H1 (cell line): ENCODE measurements around the gene COLEC12. TPM values are rescaled to one million over a fixed set of nuclear protein-coding genes. Genes with fewer than 3 reads are reported as not detected.

Experiments
- CTCF ChIA-PET: fragments of 300-600 bp; sonication (Branson Sonifier 250); formaldehyde crosslinking; loops from one replicate; lab custom pipeline; 2021; ENCODE audit not compliant: partially characterized antibody; lab: Charles Lee
- POLR2A ChIA-PET: fragments of 300-600 bp; sonication (Branson Sonifier 250); formaldehyde crosslinking; loops from one replicate; lab custom pipeline; 2021; ENCODE audit warnings: inconsistent platforms; ENCODE audit not compliant: partially characterized antibody; lab: Charles Lee
- DNase-seq, 2 experiments: peaks; one replicate each; pipeline versions ENCODE4 v3.0.0 to v3.0.0-alpha.2; 2010 to 2022; ENCODE audit warnings: low spot score in 2 of 2, low read depth in 1 of 2, mixed read lengths in 1 of 2
- FAIRE-seq: peaks from 2 replicates; lab custom pipeline; 2011; peaks lifted over from hg19 to GRCh38; lab: Jason Lieb, UNC
- H2AFZ ChIP-seq: 2 replicates; pipeline ENCODE4 v1.8.1; 2012; ENCODE audit warnings: low read length, inconsistent platforms
- H2AK5ac ChIP-seq: 2 replicates; pipeline ENCODE4 v1.6.1; 2013; ENCODE audit warnings: low read depth, low read length
- H2BK120ac ChIP-seq: replicated peaks from 2 replicates; pipeline ENCODE3; 2013; ENCODE audit warnings: low read depth, low read length, inconsistent platforms
- H2BK12ac ChIP-seq: 2 replicates; pipeline ENCODE4 v1.6.1; 2013; ENCODE audit warnings: low read depth, low read length
- H2BK15ac ChIP-seq: 2 replicates; pipeline ENCODE4 v1.6.1; 2013; ENCODE audit warnings: low read length
- H2BK20ac ChIP-seq: 2 replicates; pipeline ENCODE4 v1.6.1; 2013; ENCODE audit warnings: low read length
- H2BK5ac ChIP-seq: 2 replicates; pipeline ENCODE4 v1.6.1; 2013; ENCODE audit warnings: low read depth, low read length
- H3K14ac ChIP-seq: 2 replicates; pipeline ENCODE4 v1.6.1; 2013; ENCODE audit warnings: inconsistent platforms; ENCODE audit not compliant: insufficient read length
- H3K18ac ChIP-seq: 2 replicates; pipeline ENCODE4 v1.6.1; 2013; ENCODE audit warnings: low read length; ENCODE audit errors: extremely low read depth
- H3K23ac ChIP-seq: 2 replicates; pipeline ENCODE4 v1.6.1; 2013; ENCODE audit warnings: inconsistent platforms; ENCODE audit not compliant: insufficient read length
- H3K23me2 ChIP-seq: 2 replicates; pipeline ENCODE4 v1.6.1; 2013; ENCODE audit warnings: low read depth, low read length
- H3K27ac ChIP-seq: 2 replicates; pipeline ENCODE4 v1.6.1; 2011; ENCODE audit warnings: low read depth, low read length, inconsistent platforms
- H3K27me3 ChIP-seq, 4 experiments: replicated peaks in 1 of 4; 1 replicate in 1 of 4; 2 replicates in 3 of 4; pipeline versions ENCODE4 v1.6.1 to v1.8.1; 2011 to 2013; ENCODE audit warnings: low read length in 3 of 4, mild to moderate bottlenecking in 3 of 4, inconsistent platforms in 2 of 4, mixed read lengths in 2 of 4, moderate library complexity in 1 of 4; ENCODE audit not compliant: control insufficient read depth in 3 of 4, insufficient read depth in 3 of 4; ENCODE audit errors: extremely low read depth in 1 of 4
- H3K36me3 ChIP-seq, 4 experiments: 2 replicates each; pipeline versions ENCODE4 v1.6.1 to v1.8.1; 2011 to 2013; ENCODE audit warnings: mild to moderate bottlenecking in 4 of 4, low read length in 3 of 4, moderate library complexity in 2 of 4, control low read depth in 1 of 4, inconsistent platforms in 1 of 4; ENCODE audit not compliant: insufficient read depth in 4 of 4, control insufficient read depth in 2 of 4
- H3K4ac ChIP-seq: replicated peaks from 2 replicates; pipeline ENCODE3; 2013; ENCODE audit warnings: low read length, low read depth, mixed read lengths, inconsistent platforms; ENCODE audit not compliant: insufficient read length
- H3K4me1 ChIP-seq, 4 experiments: replicated peaks in 1 of 4; 1 replicate in 1 of 4; 2 replicates in 3 of 4; pipeline versions ENCODE4 v1.6.1 to v1.8.1; 2011 to 2013; ENCODE audit warnings: low read length in 3 of 4, inconsistent platforms in 2 of 4, mixed read lengths in 1 of 4; ENCODE audit not compliant: insufficient read depth in 4 of 4, control insufficient read depth in 3 of 4
- H3K4me2 ChIP-seq, 2 experiments: 2 replicates each; pipeline versions ENCODE4 v1.6.1 to v1.8.1; 2011 to 2013; ENCODE audit warnings: low read depth in 2 of 2, low read length in 2 of 2, control low read depth in 1 of 2, inconsistent platforms in 1 of 2, mild to moderate bottlenecking in 1 of 2; ENCODE audit not compliant: insufficient read depth in 1 of 2
- H3K4me3 ChIP-seq, 4 experiments: fragments of 200-600, 300-600 bp in 1 of 4; sonication (generic), shearing (Covaris generic), sonication (Bioruptor Twin) in 1 of 4; 2 replicates each; pipeline versions ENCODE4 v1.5.1 to v1.8.1; 2011 to 2016; ENCODE audit warnings: low read length in 4 of 4, low read depth in 3 of 4, control low read depth in 2 of 4, inconsistent platforms in 2 of 4, mild to moderate bottlenecking in 2 of 4, mixed read lengths in 1 of 4, moderate library complexity in 1 of 4; ENCODE audit not compliant: insufficient read depth in 2 of 4; ENCODE audit errors: extremely low read depth in 1 of 4
- H3K56ac ChIP-seq: replicated peaks from 2 replicates; pipeline ENCODE3; 2013; ENCODE audit warnings: low read depth, mild to moderate bottlenecking, mixed read lengths, low read length, inconsistent platforms; ENCODE audit not compliant: insufficient read length
- H3K79me1 ChIP-seq: 2 replicates; pipeline ENCODE4 v1.6.1; 2013; ENCODE audit warnings: low read depth, low read length, control low read depth
- H3K79me2 ChIP-seq, 2 experiments: 2 replicates each; pipeline versions ENCODE4 v1.6.1 to v1.8.1; 2012 to 2013; ENCODE audit warnings: low read length in 2 of 2, mild to moderate bottlenecking in 2 of 2, inconsistent platforms in 1 of 2; ENCODE audit not compliant: insufficient read depth in 2 of 2, control insufficient read depth in 1 of 2
- H3K9ac ChIP-seq, 4 experiments: replicated peaks in 1 of 4; 1 replicate in 1 of 4; 2 replicates in 3 of 4; pipeline versions ENCODE4 v1.6.1 to v1.8.1; 2011 to 2013; ENCODE audit warnings: low read depth in 3 of 4, low read length in 3 of 4, control low read depth in 2 of 4, mild to moderate bottlenecking in 2 of 4, moderate library complexity in 2 of 4, inconsistent platforms in 1 of 4; ENCODE audit errors: extremely low read depth in 1 of 4
- H3K9me3 ChIP-seq, 2 experiments: 2 replicates each; pipeline versions ENCODE4 v1.6.1 to v1.8.1; 2012 to 2013; ENCODE audit warnings: mild to moderate bottlenecking in 2 of 2, moderate library complexity in 2 of 2, control low read depth in 1 of 2, inconsistent platforms in 1 of 2, low read depth in 1 of 2, low read length in 1 of 2, mixed read lengths in 1 of 2; ENCODE audit not compliant: insufficient read depth in 2 of 2
- H4K20me1 ChIP-seq, 2 experiments: replicated peaks in 1 of 2; 2 replicates each; pipeline versions ENCODE3 to v1.8.1; 2011 to 2013; ENCODE audit warnings: inconsistent platforms in 2 of 2, low read length in 2 of 2, mild to moderate bottlenecking in 1 of 2; ENCODE audit not compliant: insufficient read depth in 2 of 2, control insufficient read depth in 1 of 2
- H4K5ac ChIP-seq: 2 replicates; pipeline ENCODE4 v1.6.1; 2013; ENCODE audit warnings: low read length, low read depth, mixed read lengths, inconsistent platforms; ENCODE audit not compliant: insufficient read length
- H4K8ac ChIP-seq: 2 replicates; pipeline ENCODE4 v1.8.0; 2013; ENCODE audit warnings: mild to moderate bottlenecking, moderate library complexity, low read length, inconsistent platforms; ENCODE audit not compliant: insufficient read depth; ENCODE audit errors: extremely low read depth
- H4K91ac ChIP-seq: replicated peaks from 2 replicates; pipeline ENCODE3; 2013; ENCODE audit warnings: low read length, mixed read lengths, inconsistent platforms; ENCODE audit not compliant: insufficient read length
- CHD2 ChIP-seq: IDR thresholded peaks from 2 replicates; pipeline ENCODE4 v1.6.1; 2012; ENCODE audit warnings: low read length, improper control_type of control experiment
- CTBP2 ChIP-seq: IDR thresholded peaks from 2 replicates; pipeline ENCODE4 v1.7.0; 2011; ENCODE audit warnings: borderline replicate concordance, mild to moderate bottlenecking, moderate library complexity, mixed read lengths, low read length; ENCODE audit not compliant: insufficient read depth, insufficient read length
- GABPA ChIP-seq: IDR thresholded peaks from 2 replicates; pipeline ENCODE4 v1.6.1; 2011; ENCODE audit warnings: mild to moderate bottlenecking, low read length, moderate library complexity, borderline replicate concordance; ENCODE audit not compliant: insufficient read depth
- HDAC6 ChIP-seq: IDR thresholded peaks from one replicate; pipeline ENCODE4 v1.7.1; 2012; ENCODE audit warnings: low read depth, mild to moderate bottlenecking, inconsistent platforms, low read length, moderate library complexity
- KDM5A ChIP-seq: fragments of 200-600 bp; IDR thresholded peaks from 2 replicates; pipeline ENCODE4 v1.7.1; 2012; ENCODE audit warnings: mild to moderate bottlenecking, low read length, inconsistent platforms, mixed read lengths
- RNF2 ChIP-seq: fragments of 200-900, 300-1000 bp; sonication (generic); IDR thresholded peaks from 2 replicates; pipeline ENCODE4 v1.7.1; 2016; ENCODE audit warnings: borderline replicate concordance, low read depth, mild to moderate bottlenecking, antibody characterized with exemption, low read length; ENCODE audit not compliant: poor library complexity, severe bottlenecking; ENCODE audit errors: missing control alignments
- SIX5 ChIP-seq: IDR thresholded peaks from 2 replicates; pipeline ENCODE4 v1.6.1; 2011; ENCODE audit warnings: mild to moderate bottlenecking, low read depth, low read length
- ZNF274 ChIP-seq: IDR thresholded peaks from 2 replicates; pipeline ENCODE4 v1.7.0; 2012; ENCODE audit warnings: low read length, borderline replicate concordance; ENCODE audit errors: extremely low read depth
- WGBS, 2 experiments: shearing (Covaris generic) in 1 of 2; methylation state at CpG; one replicate each; pipeline versions ENCODE4 v1.1.6 to v1.1.7; 2013 to 2015; ENCODE audit warnings: low lambda C conversion rate in 2 of 2, mixed read lengths in 2 of 2, inconsistent platforms in 1 of 2, low coverage in 1 of 2, missing lambda C conversion rate in 1 of 2; ENCODE audit not compliant: insufficient replicate concordance in 2 of 2, insufficient coverage in 1 of 2, insufficient read length in 1 of 2; ENCODE audit errors: extremely low coverage in 1 of 2, missing lambda C conversion rate in 1 of 2; 5-methylcytosine and 5-hydroxymethylcytosine counted together
- polyA plus RNA-seq, 7 experiments: library from polyadenylated mRNA; depleted of rRNA in 3 of 7; stranded (reverse) in 5 of 7; unstranded in 2 of 7; fragments of >200 nt in 5 of 7; fragments of 200-250 nt in 2 of 7; gene quantifications; 1 replicate in 5 of 7; 2 replicates in 1 of 7; 4 replicates in 1 of 7; pipeline versions ENCODE4 v1.2.1 to v1.2.3, GENCODE V29; 2011 to 2013; ENCODE audit warnings: missing spikeins in 2 of 7, mixed read lengths in 2 of 7
- total RNA-seq: library from RNA; stranded (reverse); fragmentation: NEBNext Ultra II Directional; extraction: Animal tissue kit (Norgen Biotek cat#: 25700); gene quantifications from 2 replicates; pipeline ENCODE4 v1.2.1, GENCODE V29; 2021
- TF ChIP-seq, protein P1 (sequence below), 3 experiments: IDR thresholded peaks; 1 replicate in 2 of 3; 2 replicates in 1 of 3; pipeline versions ENCODE4 v1.5.1 to v1.6.1; 2011; ENCODE audit warnings: low read length in 3 of 3, mild to moderate bottlenecking in 3 of 3, inconsistent platforms in 2 of 3, low read depth in 1 of 3, moderate library complexity in 1 of 3; ENCODE audit not compliant: insufficient read depth in 1 of 3; ENCODE audit errors: control extremely low read depth in 1 of 3
- TF ChIP-seq, protein P2 (sequence below): IDR thresholded peaks from 2 replicates; pipeline ENCODE4 v1.6.1; 2011; ENCODE audit warnings: low read length, improper control_type of control experiment

The COLEC12 gene
- total and polyA plus RNA-seq, 2 of the 8 experiments (the other 6 are each of a cell fraction or from before 2014, with no cell fraction given), result 0.44 to 2.3 TPM

DNA sequence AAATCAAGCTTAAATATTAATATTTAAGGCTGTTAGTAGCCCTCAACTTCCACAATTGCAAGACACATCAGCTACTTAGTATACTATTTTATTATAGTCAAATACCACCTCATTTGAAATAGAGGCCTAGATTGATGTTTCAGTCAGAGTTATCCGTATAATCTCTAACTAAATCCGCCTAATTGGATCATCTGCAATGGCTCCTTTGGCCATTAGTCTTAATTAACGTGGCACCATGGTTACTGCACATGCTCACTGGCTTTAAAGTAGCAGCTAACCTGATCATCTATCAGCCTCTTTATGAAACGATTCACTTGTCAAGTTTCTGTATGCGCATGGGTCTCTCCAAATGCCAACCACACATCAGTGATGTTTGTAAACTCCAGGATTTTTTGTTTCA is 112.3 kb downstream of the COLEC12 start:
- CTCF ChIA-PET, result interaction anchor here (0.7 to 1.5 kb wide), 4 partner anchors 21 to 546 kb away, joined by 3 read pairs; no protein-coding TSS in a partner anchor
- Histone ChIP-seq H3K9ac (no peak overlapping the region), H3K27ac (no peak overlapping the region), H2BK20ac (no peak overlapping the region), H3K79me1 (no peaks in the 10 kb centered on the region), H3K4me2 (no peak overlapping the region), H3K4me3 (no peak overlapping the region), H4K91ac (no peak overlapping the region), H3K18ac (no peak overlapping the region), H3K23me2 (no peaks in the 10 kb centered on the region), H3K79me2 (no peaks in the 10 kb centered on the region), H2AFZ (no peak overlapping the region), H3K36me3 (no peaks in the 10 kb centered on the region), H4K8ac (no peak overlapping the region), H3K9me3 (no peaks in the 10 kb centered on the region), H4K20me1 (no peaks in the 10 kb centered on the region), H2BK5ac (no peak overlapping the region), H2BK12ac (no peak overlapping the region), H3K4me1 (peaks cover 0 to 3% (median under 1%) of the 10 kb centered on the region in 4 experiments; a peak in 1 of 7 replicates), H3K4ac (no peak overlapping the region), H2BK120ac (no peak overlapping the region), H2AK5ac (no peak overlapping the region), H4K5ac (no peak overlapping the region), H3K23ac (no peak overlapping the region), H3K27me3 (no peaks in the 10 kb centered on the region), H3K56ac (no peak overlapping the region), H2BK15ac (no peak overlapping the region), H3K14ac (no peak overlapping the region)
- whole genome bisulfite sequencing, 2 experiments, result 90% methylated on average over 5 of the region's 5 CpGs; no CpG with 5 or more reads in 1 of the 2 experiments
- no peak for FAIRE-seq
- no peak for DNase-seq
- POLR2A ChIA-PET, result no interaction called here
- TF ChIP-seq CHD2, result no peak
- TF ChIP-seq, protein P1, sequence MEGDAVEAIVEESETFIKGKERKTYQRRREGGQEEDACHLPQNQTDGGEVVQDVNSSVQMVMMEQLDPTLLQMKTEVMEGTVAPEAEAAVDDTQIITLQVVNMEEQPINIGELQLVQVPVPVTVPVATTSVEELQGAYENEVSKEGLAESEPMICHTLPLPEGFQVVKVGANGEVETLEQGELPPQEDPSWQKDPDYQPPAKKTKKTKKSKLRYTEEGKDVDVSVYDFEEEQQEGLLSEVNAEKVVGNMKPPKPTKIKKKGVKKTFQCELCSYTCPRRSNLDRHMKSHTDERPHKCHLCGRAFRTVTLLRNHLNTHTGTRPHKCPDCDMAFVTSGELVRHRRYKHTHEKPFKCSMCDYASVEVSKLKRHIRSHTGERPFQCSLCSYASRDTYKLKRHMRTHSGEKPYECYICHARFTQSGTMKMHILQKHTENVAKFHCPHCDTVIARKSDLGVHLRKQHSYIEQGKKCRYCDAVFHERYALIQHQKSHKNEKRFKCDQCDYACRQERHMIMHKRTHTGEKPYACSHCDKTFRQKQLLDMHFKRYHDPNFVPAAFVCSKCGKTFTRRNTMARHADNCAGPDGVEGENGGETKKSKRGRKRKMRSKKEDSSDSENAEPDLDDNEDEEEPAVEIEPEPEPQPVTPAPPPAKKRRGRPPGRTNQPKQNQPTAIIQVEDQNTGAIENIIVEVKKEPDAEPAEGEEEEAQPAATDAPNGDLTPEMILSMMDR (IDR thresholded peaks at IDR 0.05; ENCODE audit: control extremely low read depth in 1 of 3, insufficient read depth in 1 of 3, low read depth in 1 of 3, low read length in 3 of 3), result no peak
- no peak for TF ChIP-seq ZNF274
- TF ChIP-seq KDM5A, result no peak
- TF ChIP-seq, protein P2, sequence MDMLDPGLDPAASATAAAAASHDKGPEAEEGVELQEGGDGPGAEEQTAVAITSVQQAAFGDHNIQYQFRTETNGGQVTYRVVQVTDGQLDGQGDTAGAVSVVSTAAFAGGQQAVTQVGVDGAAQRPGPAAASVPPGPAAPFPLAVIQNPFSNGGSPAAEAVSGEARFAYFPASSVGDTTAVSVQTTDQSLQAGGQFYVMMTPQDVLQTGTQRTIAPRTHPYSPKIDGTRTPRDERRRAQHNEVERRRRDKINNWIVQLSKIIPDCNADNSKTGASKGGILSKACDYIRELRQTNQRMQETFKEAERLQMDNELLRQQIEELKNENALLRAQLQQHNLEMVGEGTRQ, result no peak
- no peak for TF ChIP-seq GABPA
- TF ChIP-seq CTBP2, result no peak
- no peak for TF ChIP-seq HDAC6
- no peak for TF ChIP-seq SIX5
- TF ChIP-seq RNF2, result no peak
